Trophoblast cell (in vitro differentiated cells and primary cell): Measurements from ENCODE around the gene MACROD2.

Source experiments
- DNase-seq, 2 donors: peaks; one replicate each; pipeline ENCODE4 v3.0.0-alpha.2; 2016
- H2AFZ ChIP-seq: 2 replicates; pipeline ENCODE4 v1.6.1; 2013; ENCODE audit warnings: low read length, moderate library complexity, mild to moderate bottlenecking; ENCODE audit not compliant: insufficient read depth, poor library complexity
- H2AK5ac ChIP-seq: 2 replicates; pipeline ENCODE4 v1.6.1; 2013; ENCODE audit warnings: mild to moderate bottlenecking, low read length
- H2BK120ac ChIP-seq: 2 replicates; pipeline ENCODE4 v1.6.1; 2013; ENCODE audit warnings: low read length, mild to moderate bottlenecking, moderate library complexity; ENCODE audit not compliant: insufficient read depth, poor library complexity
- H2BK12ac ChIP-seq: 2 replicates; pipeline ENCODE4 v1.6.1; 2013; ENCODE audit warnings: mild to moderate bottlenecking, low read length, moderate library complexity
- H2BK5ac ChIP-seq: 2 replicates; pipeline ENCODE4 v1.6.1; 2013; ENCODE audit warnings: low read length, low read depth, moderate library complexity, mild to moderate bottlenecking; ENCODE audit not compliant: poor library complexity
- H3K14ac ChIP-seq: 2 replicates; pipeline ENCODE4 v1.6.1; 2013; ENCODE audit warnings: mild to moderate bottlenecking, low read length
- H3K18ac ChIP-seq: 2 replicates; pipeline ENCODE4 v1.6.1; 2013; ENCODE audit warnings: mild to moderate bottlenecking, low read length
- H3K23ac ChIP-seq: 2 replicates; pipeline ENCODE4 v1.6.1; 2013; ENCODE audit warnings: low read length
- H3K27ac ChIP-seq: 2 replicates; pipeline ENCODE4 v1.5.1; 2013; ENCODE audit warnings: low read depth, mild to moderate bottlenecking, inconsistent platforms, low read length, moderate library complexity
- H3K27me3 ChIP-seq: 2 replicates; pipeline ENCODE4 v1.6.1; 2013; ENCODE audit warnings: inconsistent platforms, mild to moderate bottlenecking, low read length, moderate library complexity; ENCODE audit not compliant: insufficient read depth
- H3K36me3 ChIP-seq, 2 experiments: 1 replicate in 1 of 2; 2 replicates in 1 of 2; pipeline ENCODE4 v1.6.1; 2013; ENCODE audit warnings: low read length in 2 of 2, mild to moderate bottlenecking in 2 of 2, moderate library complexity in 1 of 2; ENCODE audit not compliant: insufficient read depth in 2 of 2, control insufficient read depth in 1 of 2
- H3K4ac ChIP-seq: 2 replicates; pipeline ENCODE4 v1.6.1; 2013; ENCODE audit warnings: low read depth, mild to moderate bottlenecking, low read length, moderate library complexity
- H3K4me1 ChIP-seq, 2 experiments: 1 replicate in 1 of 2; 2 replicates in 1 of 2; pipeline ENCODE4 v1.6.1; 2013; ENCODE audit warnings: low read length in 2 of 2, mild to moderate bottlenecking in 2 of 2, moderate library complexity in 1 of 2; ENCODE audit not compliant: insufficient read depth in 2 of 2, control insufficient read depth in 1 of 2
- H3K4me2 ChIP-seq: 2 replicates; pipeline ENCODE4 v1.6.1; 2013; ENCODE audit warnings: inconsistent platforms, mild to moderate bottlenecking, low read length, moderate library complexity
- H3K4me3 ChIP-seq: 2 replicates; pipeline ENCODE4 v1.5.1; 2013; ENCODE audit warnings: mild to moderate bottlenecking, low read depth, low read length, inconsistent platforms
- H3K79me1 ChIP-seq: one replicate; pipeline ENCODE4 v1.6.1; 2013; ENCODE audit warnings: low read length
- H3K79me2 ChIP-seq: 2 replicates; pipeline ENCODE4 v1.6.1; 2013; ENCODE audit warnings: low read length, mild to moderate bottlenecking; ENCODE audit not compliant: control insufficient read depth, insufficient read depth, poor library complexity
- H3K9ac ChIP-seq: 2 replicates; pipeline ENCODE4 v1.6.1; 2013; ENCODE audit warnings: mild to moderate bottlenecking, low read length
- H3K9me3 ChIP-seq: 2 replicates; pipeline ENCODE4 v1.6.1; 2013; ENCODE audit warnings: low read depth, mild to moderate bottlenecking, control low read depth, inconsistent platforms, low read length; ENCODE audit not compliant: insufficient read depth
- H4K12ac ChIP-seq: 2 replicates; pipeline ENCODE4 v1.6.1; 2013; ENCODE audit warnings: low read depth, mild to moderate bottlenecking, low read length, moderate library complexity
- H4K8ac ChIP-seq: 2 replicates; pipeline ENCODE4 v1.6.1; 2013; ENCODE audit warnings: low read depth, mild to moderate bottlenecking, low read length, moderate library complexity
- H4K91ac ChIP-seq: one replicate; pipeline ENCODE4 v1.6.1; 2013; ENCODE audit warnings: low read depth, mild to moderate bottlenecking, low read length, moderate library complexity
- WGBS: extraction: QIAGEN DNeasy Blood & Tissue Kit; methylation state at CpG from one replicate; pipeline ENCODE4 v1.1.7; 2013; ENCODE audit warnings: missing lambda C conversion rate; ENCODE audit not compliant: insufficient read length, insufficient coverage; ENCODE audit errors: extremely low coverage; 5-methylcytosine and 5-hydroxymethylcytosine counted together

The MACROD2 gene

GRCh38 chr20:14611479-14611878, 616.2 kb downstream of the MACROD2 start:
- no peaks in the 10 kb centered on the region for H3K79me2 ChIP-seq
- no peak overlapping the region for H2AFZ ChIP-seq
- no peaks in the 10 kb centered on the region for H3K9me3 ChIP-seq
- no peak overlapping the region for H3K27ac ChIP-seq
- no peak overlapping the region for H2BK120ac ChIP-seq
- no peaks in the 10 kb centered on the region for H3K27me3 ChIP-seq
- no peak overlapping the region for H3K18ac ChIP-seq
- no peak overlapping the region for H4K8ac ChIP-seq
- H3K9ac ChIP-seq = no peak overlapping the region
- H3K23ac ChIP-seq = no peak overlapping the region
- no peak overlapping the region for H2BK12ac ChIP-seq
- no peaks in the 10 kb centered on the region for H3K79me1 ChIP-seq
- peak in 1 of 2 donors; percentile 39 for DNase-seq
- H4K12ac ChIP-seq = no peak overlapping the region
- H4K91ac ChIP-seq = no peak overlapping the region
- no peak overlapping the region for H3K4ac ChIP-seq
- H3K4me3 ChIP-seq = no peak overlapping the region
- no peaks in the 10 kb centered on the region for H3K36me3 ChIP-seq
- no CpG with 5 or more reads among the region's 2 CpGs for WGBS
- no peaks in the 10 kb centered on the region for H3K4me1 ChIP-seq
- no peak overlapping the region for H3K4me2 ChIP-seq
- no peak overlapping the region for H2AK5ac ChIP-seq
- no peak overlapping the region for H2BK5ac ChIP-seq
- no peak overlapping the region for H3K14ac ChIP-seq

DNA sequence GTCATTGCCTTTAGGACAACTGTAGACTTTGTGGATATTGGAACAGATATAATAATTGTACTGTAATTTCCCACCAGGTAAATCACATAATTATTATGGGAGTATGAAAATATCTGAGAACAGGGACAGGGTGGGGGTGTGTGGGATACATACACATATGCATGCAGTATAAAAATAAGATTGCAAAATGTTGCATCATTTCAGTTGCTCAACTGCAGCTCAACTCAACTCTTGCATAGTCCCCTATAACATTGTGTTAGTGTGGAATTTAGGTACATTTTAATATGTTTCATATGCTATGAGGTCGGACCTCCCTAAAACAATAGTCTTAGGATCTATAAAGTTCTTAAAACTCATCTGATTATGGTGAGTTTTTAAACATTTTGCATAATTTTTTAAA, 617.1 kb downstream of the MACROD2 start:
- peak in 1 of 2 donors; percentile 22 for DNase-seq
- no peak overlapping the region for H2BK120ac ChIP-seq
- H2AFZ ChIP-seq = no peak overlapping the region
- no CpG with 5 or more reads among the region's 1 CpG for WGBS
- no peak overlapping the region for H3K14ac ChIP-seq
- H3K9me3 ChIP-seq = no peaks in the 10 kb centered on the region
- no peak overlapping the region for H3K18ac ChIP-seq
- no peak overlapping the region for H2BK5ac ChIP-seq
- no peaks in the 10 kb centered on the region for H3K79me1 ChIP-seq
- no peak overlapping the region for H3K4me2 ChIP-seq
- no peak overlapping the region for H3K23ac ChIP-seq
- H4K12ac ChIP-seq = no peak overlapping the region
- no peak overlapping the region for H2AK5ac ChIP-seq
- no peak overlapping the region for H4K8ac ChIP-seq
- H3K4me3 ChIP-seq = no peak overlapping the region
- H3K27ac ChIP-seq = no peak overlapping the region
- no peaks in the 10 kb centered on the region for H3K79me2 ChIP-seq
- no peak overlapping the region for H2BK12ac ChIP-seq
- no peak overlapping the region for H4K91ac ChIP-seq
- no peak overlapping the region for H3K4ac ChIP-seq
- H3K4me1 ChIP-seq = no peaks in the 10 kb centered on the region
- no peak overlapping the region for H3K9ac ChIP-seq
- H3K27me3 ChIP-seq = no peaks in the 10 kb centered on the region
- H3K36me3 ChIP-seq = no peaks in the 10 kb centered on the region

DNA sequence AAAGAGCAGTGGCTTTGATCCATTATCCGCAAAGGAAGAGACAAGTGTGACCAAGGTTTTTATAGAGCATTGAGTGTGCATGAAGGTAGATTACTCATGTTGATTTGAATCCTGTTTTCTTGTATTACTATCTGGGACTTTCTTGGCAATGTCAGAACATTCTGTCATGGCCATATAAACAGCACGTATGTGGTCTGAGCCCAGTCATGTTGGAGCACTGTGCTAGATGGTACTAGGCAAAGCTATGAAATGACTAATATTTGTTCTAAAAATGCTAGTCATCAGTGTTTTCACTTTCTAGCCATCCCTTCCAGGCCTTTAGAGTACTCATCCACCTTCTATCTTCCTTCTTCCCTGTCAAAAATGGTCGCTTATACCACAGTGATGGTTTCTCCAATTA, 620.7 kb downstream of the MACROD2 start:
- H3K79me1 ChIP-seq = no peaks in the 10 kb centered on the region
- no peak overlapping the region for H2BK120ac ChIP-seq
- no peak overlapping the region for H3K4me3 ChIP-seq
- no peak for DNase-seq
- H3K27ac ChIP-seq = no peak overlapping the region
- H3K79me2 ChIP-seq = no peaks in the 10 kb centered on the region
- H2BK5ac ChIP-seq = no peak overlapping the region
- H3K9ac ChIP-seq = no peak overlapping the region
- no peak overlapping the region for H4K91ac ChIP-seq
- no peak overlapping the region for H2BK12ac ChIP-seq
- no peak overlapping the region for H3K4me2 ChIP-seq
- H3K23ac ChIP-seq = no peak overlapping the region
- WGBS = no CpG with 5 or more reads among the region's 3 CpGs
- no peak overlapping the region for H4K8ac ChIP-seq
- no peak overlapping the region for H3K14ac ChIP-seq
- H3K4me1 ChIP-seq = no peaks in the 10 kb centered on the region
- no peak overlapping the region for H3K4ac ChIP-seq
- H3K18ac ChIP-seq = no peak overlapping the region
- H3K36me3 ChIP-seq = no peaks in the 10 kb centered on the region
- no peaks in the 10 kb centered on the region for H3K9me3 ChIP-seq
- no peak overlapping the region for H4K12ac ChIP-seq
- no peak overlapping the region for H2AK5ac ChIP-seq
- no peaks in the 10 kb centered on the region for H3K27me3 ChIP-seq
- H2AFZ ChIP-seq = no peak overlapping the region

DNA sequence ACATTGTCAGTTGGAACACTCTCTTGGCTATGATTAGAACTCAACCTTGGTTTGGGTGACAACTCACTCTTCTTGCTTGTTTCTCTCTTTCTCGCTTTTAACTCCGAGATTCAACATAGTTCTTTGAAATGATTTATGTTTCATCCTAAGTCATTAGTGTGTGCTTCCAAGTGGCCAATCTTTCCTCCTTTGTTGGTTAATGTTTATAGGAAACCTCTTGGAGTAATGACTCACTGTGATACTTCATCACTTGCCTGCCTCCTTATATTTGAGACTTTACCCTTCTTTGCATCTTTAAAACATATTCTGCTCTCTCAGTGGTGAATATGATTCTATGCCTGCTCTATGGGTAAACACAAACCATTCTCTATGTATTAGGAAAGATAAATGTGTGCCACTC, 621.8 kb downstream of the MACROD2 start:
- no peak overlapping the region for H3K4me3 ChIP-seq
- no peak overlapping the region for H2BK5ac ChIP-seq
- no peak overlapping the region for H4K8ac ChIP-seq
- H3K27me3 ChIP-seq = no peaks in the 10 kb centered on the region
- no peak overlapping the region for H3K9ac ChIP-seq
- no peaks in the 10 kb centered on the region for H3K9me3 ChIP-seq
- no peak overlapping the region for H3K14ac ChIP-seq
- no peak overlapping the region for H2AFZ ChIP-seq
- no peaks in the 10 kb centered on the region for H3K79me1 ChIP-seq
- H3K79me2 ChIP-seq = no peaks in the 10 kb centered on the region
- DNase-seq = no peak
- H3K27ac ChIP-seq = no peak overlapping the region
- no peaks in the 10 kb centered on the region for H3K36me3 ChIP-seq
- H3K4me1 ChIP-seq = no peaks in the 10 kb centered on the region
- no peak overlapping the region for H4K12ac ChIP-seq
- no peak overlapping the region for H2AK5ac ChIP-seq
- no peak overlapping the region for H3K4ac ChIP-seq
- no peak overlapping the region for H3K18ac ChIP-seq
- no peak overlapping the region for H2BK120ac ChIP-seq
- H4K91ac ChIP-seq = no peak overlapping the region
- H3K23ac ChIP-seq = no peak overlapping the region
- no peak overlapping the region for H3K4me2 ChIP-seq
- WGBS = no CpG with 5 or more reads among the region's 2 CpGs
- no peak overlapping the region for H2BK12ac ChIP-seq
